Endometrial microvascular endothelial cells (primary cell): Measurements from ENCODE around the gene LPCAT3. TPM values are rescaled to one million over a fixed set of nuclear protein-coding genes. Genes with fewer than 3 reads are reported as not detected.

Source experiments
- in situ Hi-C: cut with HindIII; loops from 2 replicates; pipeline ENCODE4 v1.10.0; 2017; ENCODE audit warnings: low sequenced_read_pairs, low pct_unique_long_range_greater_than_20kb; ENCODE audit errors: inconsistent ontology term
- total RNA-seq: library from RNA; depleted of rRNA; stranded (reverse); fragments of >200 nt; gene quantifications from one replicate; pipeline ENCODE4 v1.2.3, GENCODE V29; 2015; ENCODE audit errors: inconsistent ontology term

Gene LPCAT3
- total RNA-seq, 1 donor from 2014 or later = 28.2 TPM

GRCh38 chr12:6974180-6974579 is 44.1 kb downstream of the LPCAT3 start:
- in situ Hi-C loops = no loop called here

GRCh38 chr12:6970096-6970527 is 48.2 kb downstream of the LPCAT3 start:
- in situ Hi-C loops = no loop called here

- in situ Hi-C loops = no loop called here
Observed at GRCh38 chr12:6968426-6968825, 49.9 kb downstream of the LPCAT3 start.

- in situ Hi-C loops = no loop called here
Observed at GRCh38 chr12:6967651-6968100, 50.6 kb downstream of the LPCAT3 start.

- in situ Hi-C loops = no loop called here
Observed at GRCh38 chr12:6966351-6966750, 51.9 kb downstream of the LPCAT3 start.

DNA sequence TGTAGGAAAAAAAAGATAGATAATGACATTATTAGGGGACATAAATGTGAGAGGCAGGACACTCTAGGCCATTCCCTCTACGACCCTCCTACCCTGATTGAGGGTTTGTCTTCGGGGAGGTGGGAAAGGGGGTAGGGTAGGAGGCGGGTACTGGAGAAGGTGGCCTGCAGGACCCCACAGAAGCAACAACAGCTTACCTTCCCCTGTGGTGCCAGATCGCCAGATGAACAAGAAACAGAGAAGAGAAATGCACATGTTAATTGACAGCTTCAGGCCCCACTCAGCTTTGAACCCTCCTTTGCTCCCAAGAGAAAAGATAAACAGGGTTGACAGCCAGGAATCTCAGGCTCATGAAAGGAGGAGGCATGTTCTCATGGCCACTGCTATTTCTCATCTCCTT is 52.6 kb downstream of the LPCAT3 start:
- in situ Hi-C loops = no loop called here

DNA sequence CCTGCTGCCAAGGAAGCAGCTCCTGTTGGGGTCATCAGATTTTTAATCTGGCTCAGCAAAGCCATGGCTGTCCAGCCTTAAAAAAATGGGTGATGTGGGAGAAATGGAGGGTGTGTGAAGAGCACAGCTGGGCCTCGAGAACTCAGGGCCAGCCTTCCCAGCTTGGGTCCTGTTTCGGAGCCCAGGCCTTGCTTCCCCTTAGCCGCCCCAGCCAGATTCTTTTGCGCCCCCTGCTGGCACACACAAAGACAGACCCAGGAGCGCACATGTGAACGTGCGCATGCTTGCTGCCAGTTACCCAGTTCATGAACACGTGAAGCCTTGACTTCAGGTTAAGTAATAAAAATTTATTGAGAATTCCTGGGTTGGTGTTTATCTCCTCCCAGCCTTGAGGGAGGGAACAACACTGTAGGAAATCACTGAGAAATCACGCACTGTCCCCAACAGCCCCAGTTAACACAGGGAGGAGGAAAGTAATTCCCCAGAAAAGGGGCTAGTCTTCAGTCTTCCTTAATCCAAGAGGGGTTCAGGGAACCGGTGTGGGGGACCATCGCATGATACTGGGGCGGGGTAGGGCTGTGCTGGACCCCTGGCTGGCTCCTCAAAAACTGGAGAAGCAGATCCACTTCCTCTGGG is 53.1 kb downstream of the LPCAT3 start:
- in situ Hi-C loops = no loop called here

DNA sequence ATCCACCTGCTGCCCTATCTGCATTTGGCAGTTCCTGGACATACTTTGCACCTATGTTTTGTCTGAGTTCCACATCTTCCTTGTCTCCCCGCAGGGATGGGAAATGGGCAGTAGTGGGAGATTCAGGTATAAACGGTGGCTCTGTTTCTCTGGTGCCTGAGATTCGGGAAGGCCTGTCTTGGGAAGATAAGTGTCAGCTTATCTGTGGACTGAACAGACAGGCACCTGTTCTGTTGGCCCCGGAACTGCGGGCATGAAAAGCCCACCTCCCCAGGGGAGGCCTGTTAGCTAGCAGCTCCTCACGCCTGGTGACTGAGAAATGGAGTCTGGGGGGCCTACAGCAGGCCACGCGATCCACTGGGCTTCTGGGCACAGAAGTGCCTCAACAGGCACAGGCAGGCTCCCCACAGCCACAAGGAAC is 53.7 kb downstream of the LPCAT3 start:
- in situ Hi-C loops = no loop called here

DNA sequence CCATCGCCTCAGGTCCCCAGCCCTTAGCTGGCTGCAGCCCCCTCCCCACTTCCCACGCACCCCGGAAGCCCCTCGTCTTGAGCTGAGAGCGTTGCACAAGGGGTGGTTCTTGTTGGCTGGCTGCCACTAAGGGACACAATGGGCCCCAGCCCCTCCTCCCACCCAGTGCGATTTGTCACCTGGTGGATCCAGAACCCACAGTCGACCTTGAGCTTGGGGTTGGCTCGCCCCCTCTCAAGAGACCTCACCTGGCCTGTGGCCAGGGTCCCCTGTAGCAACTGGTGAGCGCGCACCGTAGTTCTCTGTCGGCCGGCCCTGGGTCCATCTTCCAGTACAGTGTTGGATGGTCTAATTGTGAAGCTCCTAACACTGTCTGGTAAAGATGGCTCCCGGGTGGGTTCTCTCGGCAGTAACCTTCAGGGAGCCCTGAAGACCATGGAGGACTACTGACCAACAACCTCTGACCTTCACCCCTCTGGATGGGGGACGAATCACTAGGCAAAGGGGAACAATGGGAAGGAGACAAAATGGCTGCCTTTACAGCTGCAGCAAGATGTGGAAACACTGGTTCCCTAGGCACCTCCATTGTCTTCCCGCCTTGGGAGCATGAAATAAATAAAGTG is 54.4 kb downstream of the LPCAT3 start:
- in situ Hi-C loops = no loop called here

DNA sequence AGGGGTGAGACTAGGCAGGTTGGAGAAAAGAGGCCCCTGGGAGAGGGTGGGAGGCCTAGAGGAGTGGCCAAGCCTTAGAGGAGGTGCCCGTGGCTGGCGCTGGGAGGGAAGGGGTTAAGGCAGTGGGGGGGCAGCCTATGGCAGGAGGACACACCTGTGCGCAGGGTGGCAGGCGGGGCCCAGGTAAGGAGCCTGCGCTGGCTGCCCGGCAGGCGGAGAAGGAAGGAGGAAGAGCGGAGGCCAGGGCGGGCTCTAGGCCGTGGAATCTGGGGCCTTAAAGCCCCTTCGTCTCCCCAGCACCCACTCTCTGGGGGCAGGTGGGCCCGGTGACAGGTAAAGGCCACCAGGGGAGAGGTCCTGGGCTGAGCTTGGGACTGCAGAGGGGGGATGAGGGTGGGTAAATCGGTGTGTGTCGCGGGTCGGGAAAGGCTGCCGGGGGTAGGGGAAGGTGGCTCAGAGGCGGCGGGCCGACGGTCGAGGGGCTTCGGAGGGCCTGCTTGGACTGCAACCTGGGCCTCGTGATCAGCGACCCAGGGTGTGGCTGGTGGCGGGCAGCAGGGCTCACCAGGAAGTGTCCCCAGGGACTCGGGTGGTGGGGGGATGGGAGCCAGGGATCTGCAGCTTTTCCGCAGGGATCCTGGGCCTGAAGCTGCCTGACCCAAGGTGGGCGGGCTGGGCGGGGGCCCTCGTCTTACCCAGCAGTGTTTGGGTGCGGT is 55.1 kb downstream of the LPCAT3 start:
- in situ Hi-C loops = no loop called here

GRCh38 chr12:6962285-6963015 is 55.8 kb downstream of the LPCAT3 start:
- in situ Hi-C loops = no loop called here

GRCh38 chr12:6961695-6962284 is 56.5 kb downstream of the LPCAT3 start:
- in situ Hi-C loops = no loop called here

GRCh38 chr12:6961278-6961694 is 57.0 kb downstream of the LPCAT3 start:
- in situ Hi-C loops = no loop called here

- in situ Hi-C loops = no loop called here
Observed at GRCh38 chr12:6960593-6961277, 57.5 kb downstream of the LPCAT3 start.

DNA sequence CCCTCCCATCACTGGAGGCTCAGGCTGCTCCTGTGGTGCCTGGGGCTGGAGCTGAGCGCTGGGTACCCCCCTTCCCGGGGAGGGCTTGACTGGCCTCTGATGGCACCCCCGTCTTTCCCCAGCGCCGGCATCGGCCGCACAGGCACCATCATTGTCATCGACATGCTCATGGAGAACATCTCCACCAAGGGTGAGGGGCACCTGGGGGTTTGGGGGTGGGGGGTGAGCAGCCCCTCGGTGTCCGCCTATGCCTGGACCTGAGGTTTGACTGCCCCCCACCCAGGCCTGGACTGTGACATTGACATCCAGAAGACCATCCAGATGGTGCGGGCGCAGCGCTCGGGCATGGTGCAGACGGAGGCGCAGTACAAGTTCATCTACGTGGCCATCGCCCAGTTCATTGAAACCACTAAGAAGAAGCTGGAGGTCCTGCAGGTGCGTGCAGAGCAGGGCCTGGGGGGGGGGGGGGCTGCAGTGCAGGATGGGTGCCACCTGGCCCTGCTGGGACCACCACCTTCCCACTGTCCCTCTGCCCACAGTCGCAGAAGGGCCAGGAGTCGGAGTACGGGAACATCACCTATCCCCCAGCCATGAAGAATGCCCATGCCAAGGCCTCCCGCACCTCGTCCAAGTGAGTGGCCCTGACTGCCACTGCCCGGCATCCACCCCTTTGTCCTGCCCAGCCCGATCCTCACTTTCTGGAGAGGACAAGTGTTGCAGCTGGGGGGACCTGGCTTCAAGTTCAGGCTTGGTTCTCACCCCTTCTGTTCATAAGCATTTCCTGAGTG is 58.3 kb downstream of the LPCAT3 start:
- in situ Hi-C loops = no loop called here

DNA sequence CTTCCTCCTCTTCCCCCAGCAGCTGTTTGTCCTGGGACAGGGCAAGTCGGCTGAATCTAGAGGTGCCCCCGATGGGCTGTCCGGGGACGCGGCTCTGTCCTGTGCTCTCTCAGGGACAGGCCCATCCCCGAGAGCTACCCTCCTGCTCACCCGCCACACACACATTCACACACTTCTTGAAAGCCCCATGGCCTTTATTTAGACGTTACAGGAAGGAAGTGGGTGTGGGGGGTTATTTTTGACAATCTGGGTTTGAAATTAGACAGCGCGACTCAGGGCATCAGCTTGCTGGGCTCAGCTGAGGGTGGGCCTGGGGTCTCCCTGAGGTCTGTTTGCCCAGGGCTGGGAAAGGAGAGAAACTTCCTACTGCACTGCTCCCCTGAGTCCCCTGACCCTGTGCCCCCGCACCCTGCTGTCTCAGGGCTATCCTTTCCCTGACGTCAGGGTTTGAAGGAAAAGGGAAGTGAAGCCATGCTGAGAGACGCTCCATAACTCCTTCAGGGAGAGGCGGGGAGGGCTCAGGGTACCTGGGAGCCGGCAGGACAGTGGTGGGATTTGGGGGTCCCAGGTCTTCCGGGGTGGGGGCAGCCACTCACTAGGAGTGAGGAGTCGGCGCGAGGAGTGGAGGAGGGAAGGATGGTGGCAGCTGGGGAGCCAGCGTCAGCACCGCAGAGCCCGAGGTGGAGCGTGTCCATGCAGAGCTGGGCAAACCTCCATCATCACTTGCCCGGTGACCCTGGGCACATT is 59.0 kb downstream of the LPCAT3 start:
- in situ Hi-C loops = no loop called here

GRCh38 chr12:6958609-6959057 is 59.6 kb downstream of the LPCAT3 start:
- in situ Hi-C loops = no loop called here
